HL-60 (cell line): ENCODE results near the gene LGALSL.

Experiments used
- DNase-seq, 2 experiments: peaks; one replicate each; pipeline ENCODE4 v3.0.0-alpha.2; 2010 to 2020; ENCODE audit warnings: low read depth in 1 of 2, low spot score in 1 of 2
- H3K27ac ChIP-seq: fragments of 250-450 bp; sonication (Bioruptor Pico); replicated peaks from 2 replicates; pipeline ENCODE4 v1.5.1; 2020; ENCODE audit warnings: mild to moderate bottlenecking, moderate library complexity
- H3K27me3 ChIP-seq: fragments of 250-450 bp; sonication (Bioruptor Pico); 2 replicates; pipeline ENCODE4 v1.5.1; 2021; ENCODE audit warnings: mild to moderate bottlenecking, moderate library complexity; ENCODE audit not compliant: insufficient read depth, poor library complexity, severe bottlenecking
- H3K4me3 ChIP-seq: replicated peaks from 2 replicates; pipeline ENCODE4 v1.5.1; 2011; ENCODE audit warnings: mild to moderate bottlenecking, control low read depth, low read length; ENCODE audit not compliant: insufficient read depth
- CTCF ChIP-seq: IDR thresholded peaks from one replicate; pipeline ENCODE4 v1.5.1; 2011; ENCODE audit warnings: low read length, control low read depth, inconsistent platforms; ENCODE audit not compliant: insufficient read depth
- GABPA ChIP-seq: IDR thresholded peaks from 2 replicates; pipeline ENCODE4 v1.6.1; 2012; ENCODE audit warnings: low read depth
- POLR2AphosphoS5 ChIP-seq: IDR thresholded peaks from 2 replicates; pipeline ENCODE4 v1.6.1; 2012; ENCODE audit warnings: low read depth
- REST ChIP-seq: IDR thresholded peaks from 2 replicates; pipeline ENCODE4 v1.6.1; 2012; ENCODE audit warnings: low read depth; ENCODE audit not compliant: insufficient replicate concordance
- SPI1 ChIP-seq: IDR thresholded peaks from 2 replicates; pipeline ENCODE4 v1.6.1; 2012; ENCODE audit warnings: low read depth, mild to moderate bottlenecking, borderline replicate concordance

LGALSL gene

GRCh38 chr2:64467096-64467843, 13.3 kb downstream of the LGALSL start:
- Histone ChIP-seq H3K4me3 (no peak overlapping the region), H3K27ac (peak overlapping the region; percentile 78), H3K27me3 (no peaks in the 10 kb centered on the region)
- peak; percentile 41 to 97 for DNase-seq
- TF ChIP-seq CTCF, result no peak
- TF ChIP-seq POLR2AphosphoS5, result peak; percentile 90
- TF ChIP-seq SPI1, result peak; percentile 87; the same call in 1 of the 2 replicates
- TF ChIP-seq GABPA, result no peak
- no peak for TF ChIP-seq REST

GRCh38 chr2:64469261-64469660, 15.3 kb downstream of the LGALSL start:
- no peak for DNase-seq
- Histone ChIP-seq H3K27me3 (no peaks in the 10 kb centered on the region), H3K27ac (no peak overlapping the region), H3K4me3 (no peak overlapping the region)
- TF ChIP-seq GABPA (no peak), SPI1 (no peak), REST (no peak), POLR2AphosphoS5 (no peak), CTCF (no peak)

GRCh38 chr2:64470071-64470470, 16.1 kb downstream of the LGALSL start:
- no peak overlapping the region for H3K27ac ChIP-seq
- H3K4me3 ChIP-seq, result no peak overlapping the region
- no peaks in the 10 kb centered on the region for H3K27me3 ChIP-seq
- no peak for TF ChIP-seq GABPA
- no peak for TF ChIP-seq REST
- no peak for TF ChIP-seq CTCF
- TF ChIP-seq POLR2AphosphoS5, result no peak
- TF ChIP-seq SPI1, result no peak
- DNase-seq, result no peak
